GM12873 (cell line): ENCODE data around the gene ZNF467.

Experiments
- CTCF ChIP-seq: IDR thresholded peaks from 2 replicates; pipeline ENCODE4 v1.5.1; 2012; ENCODE audit warnings: low read depth, mild to moderate bottlenecking, moderate library complexity, low read length, control low read depth; ENCODE audit not compliant: insufficient read depth; ENCODE audit errors: missing control alignments

The ZNF467 gene

DNA sequence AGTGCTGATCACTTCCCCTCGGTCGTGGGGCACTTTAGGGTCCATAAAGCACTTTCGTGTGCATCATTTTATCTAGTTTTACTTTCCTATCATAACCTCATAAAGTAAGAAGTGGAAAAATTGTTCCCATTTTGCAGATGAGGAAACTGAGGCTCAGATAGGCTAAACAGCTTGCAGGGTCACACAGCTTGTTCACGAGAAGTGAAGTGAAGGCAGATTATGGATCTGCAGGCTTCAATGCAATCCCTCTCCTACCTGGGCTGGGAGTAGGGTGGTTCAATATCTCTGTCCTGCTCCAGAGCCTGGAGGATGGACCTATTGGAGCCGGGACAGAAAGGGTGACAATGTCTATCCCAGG lies 10.8 kb upstream of the ZNF467 start:
- TF ChIP-seq CTCF = no peak

GRCh38 chr7:149783386-149784250 lies 10.2 kb upstream of the ZNF467 start:
- TF ChIP-seq CTCF = no peak

DNA sequence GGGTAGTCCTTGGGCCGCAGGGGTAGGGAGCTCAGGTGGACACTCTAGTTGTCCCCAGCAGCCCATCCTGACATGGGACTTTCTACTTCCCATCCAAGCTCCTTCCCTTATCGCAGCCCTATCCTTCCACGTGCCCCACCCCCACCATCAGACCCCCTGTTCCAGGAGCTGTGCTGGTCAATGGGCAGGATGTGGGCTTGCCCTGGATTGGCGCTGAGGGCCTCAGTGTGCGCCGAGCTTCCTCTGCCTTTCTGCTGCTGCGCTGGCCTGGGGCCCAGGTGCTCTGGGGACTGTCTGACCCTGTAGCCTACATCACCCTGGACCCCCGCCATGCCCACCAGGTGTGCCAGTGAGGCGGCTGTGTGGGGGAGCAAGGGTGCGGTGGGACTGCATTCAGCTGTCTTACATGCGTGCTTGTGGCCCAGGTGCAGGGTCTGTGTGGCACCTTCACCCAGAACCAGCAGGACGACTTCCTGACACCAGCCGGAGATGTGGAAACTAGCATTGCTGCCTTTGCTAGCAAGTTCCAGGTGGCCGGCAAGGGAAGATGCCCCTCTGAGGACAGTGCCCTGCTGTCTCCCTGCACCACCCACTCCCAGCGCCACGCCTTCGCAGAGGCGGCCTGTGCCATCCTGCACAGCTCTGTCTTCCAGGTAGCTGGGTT lies 9.4 kb upstream of the ZNF467 start:
- no peak for TF ChIP-seq CTCF

DNA sequence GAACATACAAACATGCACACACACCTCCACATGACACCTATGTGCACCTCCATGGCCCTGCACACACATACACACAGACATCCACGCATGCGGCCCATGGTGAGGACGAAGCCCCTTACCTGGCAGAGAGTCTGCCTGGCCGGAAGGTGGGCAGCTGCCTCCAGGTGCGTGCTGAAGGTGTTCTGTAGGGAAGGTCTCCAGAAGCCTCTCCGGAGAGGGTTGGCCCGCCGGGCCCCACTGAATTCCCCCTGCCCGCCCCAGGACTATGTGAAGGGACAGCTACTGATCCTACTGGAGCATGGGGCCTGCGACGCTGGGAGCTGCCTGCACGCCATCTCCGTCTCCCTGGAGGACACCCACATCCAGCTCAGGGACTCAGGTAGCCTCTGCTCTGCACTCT lies 8.5 kb upstream of the ZNF467 start:
- no peak for TF ChIP-seq CTCF

GRCh38 chr7:149780636-149781419 lies 7.4 kb upstream of the ZNF467 start:
- TF ChIP-seq CTCF = no peak

- TF ChIP-seq CTCF = no peak
Measured at GRCh38 chr7:149780056-149780455, 6.7 kb upstream of the ZNF467 start.

- TF ChIP-seq CTCF = no peak
Measured at GRCh38 chr7:149779502-149779805, 6.1 kb upstream of the ZNF467 start.
